D721Med (cell line): ENCODE results near the gene PRND.

Experiments
- DNase-seq: peaks from one replicate; pipeline ENCODE4 v3.0.0; 2011; ENCODE audit warnings: low spot score; ENCODE audit not compliant: insufficient read length
- FAIRE-seq: peaks from 2 replicates; lab custom pipeline; 2011; peaks lifted over from hg19 to GRCh38; lab: Jason Lieb, UNC
- TF ChIP-seq, protein P1 (sequence below): IDR thresholded peaks from 2 replicates; pipeline ENCODE4 v1.5.1; 2012; ENCODE audit warnings: mild to moderate bottlenecking, control low read depth; ENCODE audit not compliant: insufficient read depth; ENCODE audit errors: missing control alignments

The PRND gene

DNA sequence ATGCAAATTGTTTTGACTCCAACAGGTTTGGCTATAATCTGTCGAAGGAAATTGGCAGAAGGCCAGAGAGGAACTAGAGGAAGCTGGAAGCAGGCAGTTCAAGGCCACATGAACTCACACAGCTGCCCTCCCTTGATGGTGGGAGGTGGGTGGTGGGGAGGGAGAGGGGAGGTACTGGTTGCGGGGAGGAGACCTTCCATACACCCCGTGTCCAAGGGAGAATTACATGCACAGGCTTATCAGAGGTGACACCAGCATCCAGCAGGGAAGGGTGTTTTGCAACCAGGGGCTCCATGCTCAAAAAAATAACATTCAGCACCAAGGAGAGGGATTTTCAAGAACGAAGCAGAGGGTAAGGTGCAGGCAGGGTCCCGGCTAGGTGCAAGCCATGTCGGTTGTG is 9.1 kb downstream of the PRND start:
- TF ChIP-seq, protein P1, sequence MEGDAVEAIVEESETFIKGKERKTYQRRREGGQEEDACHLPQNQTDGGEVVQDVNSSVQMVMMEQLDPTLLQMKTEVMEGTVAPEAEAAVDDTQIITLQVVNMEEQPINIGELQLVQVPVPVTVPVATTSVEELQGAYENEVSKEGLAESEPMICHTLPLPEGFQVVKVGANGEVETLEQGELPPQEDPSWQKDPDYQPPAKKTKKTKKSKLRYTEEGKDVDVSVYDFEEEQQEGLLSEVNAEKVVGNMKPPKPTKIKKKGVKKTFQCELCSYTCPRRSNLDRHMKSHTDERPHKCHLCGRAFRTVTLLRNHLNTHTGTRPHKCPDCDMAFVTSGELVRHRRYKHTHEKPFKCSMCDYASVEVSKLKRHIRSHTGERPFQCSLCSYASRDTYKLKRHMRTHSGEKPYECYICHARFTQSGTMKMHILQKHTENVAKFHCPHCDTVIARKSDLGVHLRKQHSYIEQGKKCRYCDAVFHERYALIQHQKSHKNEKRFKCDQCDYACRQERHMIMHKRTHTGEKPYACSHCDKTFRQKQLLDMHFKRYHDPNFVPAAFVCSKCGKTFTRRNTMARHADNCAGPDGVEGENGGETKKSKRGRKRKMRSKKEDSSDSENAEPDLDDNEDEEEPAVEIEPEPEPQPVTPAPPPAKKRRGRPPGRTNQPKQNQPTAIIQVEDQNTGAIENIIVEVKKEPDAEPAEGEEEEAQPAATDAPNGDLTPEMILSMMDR, result no peak
- FAIRE-seq (no peak), DNase-seq (no peak)

DNA sequence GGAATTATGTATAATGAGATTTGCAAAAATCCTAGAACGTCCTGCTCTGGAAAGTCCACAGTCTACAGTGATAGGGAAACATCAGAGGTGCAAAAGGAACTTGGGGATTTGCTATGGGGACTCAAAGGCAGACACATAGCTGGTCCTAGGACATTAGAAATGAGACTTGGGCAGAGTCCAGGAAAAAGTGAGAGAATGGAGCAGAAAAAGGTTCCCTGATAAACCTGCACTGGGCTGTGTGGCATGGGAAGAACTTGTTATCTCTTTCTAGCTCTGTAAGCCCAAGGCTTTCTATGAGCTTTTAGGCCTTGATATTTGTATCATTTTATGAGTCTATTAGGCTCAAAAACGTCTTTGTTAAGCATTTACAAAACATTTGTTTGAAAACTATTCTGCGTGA is 15.2 kb downstream of the PRND start:
- DNase-seq (no peak), FAIRE-seq (no peak)
- TF ChIP-seq, protein P1, result no peak

DNA sequence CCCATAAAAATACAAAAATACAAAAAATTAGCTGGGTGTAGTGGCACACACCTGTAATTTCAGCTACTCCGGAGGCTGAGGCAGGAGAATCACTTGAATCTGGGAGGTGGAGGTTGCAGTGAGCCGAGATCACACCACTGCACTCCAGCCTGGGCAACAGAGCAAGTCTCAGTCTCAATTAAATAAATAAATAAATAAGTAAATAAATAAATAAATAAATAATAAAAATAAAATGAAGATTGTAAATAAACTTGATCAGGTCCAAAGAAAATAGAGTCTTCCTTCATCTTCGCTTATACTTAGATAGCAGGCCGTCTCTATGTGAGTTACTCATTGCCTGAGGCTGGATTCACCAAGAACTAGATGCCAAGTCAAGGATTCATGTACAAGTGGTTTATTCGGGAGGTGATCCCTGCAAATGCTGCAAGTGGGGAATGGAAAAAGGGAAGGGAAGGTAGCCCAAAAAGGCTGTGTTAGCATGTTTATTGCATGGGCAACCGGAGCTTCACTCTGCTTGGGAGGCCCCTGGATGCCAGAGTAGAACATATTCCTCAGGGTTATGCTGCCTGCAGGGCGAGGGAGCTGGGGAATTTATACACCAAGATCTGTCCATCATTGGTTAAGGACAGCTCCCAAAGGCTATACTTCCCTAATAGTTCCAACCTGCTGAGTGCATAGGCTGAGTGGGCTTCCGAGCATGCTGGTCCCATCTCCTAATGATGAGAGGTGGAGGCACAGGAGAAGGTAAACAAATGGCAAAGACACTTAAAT is 16.3 kb downstream of the PRND start:
- DNase-seq (no peak), FAIRE-seq (no peak)
- TF ChIP-seq, protein P1, result no peak

DNA sequence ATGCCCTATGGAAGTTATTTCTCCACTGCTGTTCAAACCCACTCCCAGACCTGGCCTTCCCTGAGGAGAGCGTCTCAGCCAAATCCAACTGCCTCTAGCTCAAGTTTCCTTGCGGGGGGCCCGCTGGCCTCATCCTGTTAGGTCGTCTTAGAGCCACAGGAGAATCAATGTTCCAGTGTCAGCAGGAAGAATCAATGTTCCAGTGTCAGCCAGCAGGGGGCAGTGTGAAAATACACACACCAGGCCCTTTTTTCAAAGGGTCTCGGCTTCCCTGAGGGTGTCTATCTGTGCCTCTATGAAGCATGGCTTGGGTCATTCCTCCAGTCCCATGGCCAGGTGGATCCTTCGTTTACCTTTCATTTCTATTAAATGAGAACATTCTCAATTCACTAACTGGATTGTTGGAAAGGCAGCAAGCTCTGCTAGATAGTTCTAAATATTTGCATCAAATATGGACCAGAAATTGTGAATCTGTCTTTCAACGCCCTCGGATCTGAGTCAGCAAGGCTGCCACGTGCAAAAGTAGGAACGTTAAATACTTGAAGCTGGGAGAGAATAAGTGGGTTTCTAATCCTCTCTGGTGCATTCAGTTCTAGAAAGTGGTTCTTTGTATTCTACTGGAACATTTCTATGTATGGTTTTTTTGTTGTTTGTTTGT is 19.2 kb downstream of the PRND start:
- TF ChIP-seq, protein P1, result peak; percentile 70
- FAIRE-seq (no peak), DNase-seq (no peak)

DNA sequence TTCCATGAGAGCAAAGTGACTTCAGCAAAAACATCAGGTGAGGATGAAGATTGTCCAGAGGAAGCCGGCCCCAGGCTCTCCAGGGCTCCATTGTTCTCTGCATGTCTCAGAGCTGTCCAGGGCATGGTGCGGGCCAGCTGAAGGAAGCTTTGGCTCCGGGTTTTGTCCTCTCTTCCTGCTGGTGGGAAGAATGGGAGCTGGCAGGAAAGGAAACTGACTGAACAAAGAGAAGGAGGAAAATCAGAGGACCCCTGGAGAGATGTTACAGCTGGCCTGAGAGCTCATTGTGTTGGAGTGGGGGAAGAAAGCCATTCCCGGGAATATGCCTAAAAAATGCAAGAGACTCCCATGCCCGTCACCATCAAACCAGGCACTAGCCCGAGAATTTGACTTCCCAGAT is 27.1 kb downstream of the PRND start:
- DNase-seq (no peak), FAIRE-seq (no peak)
- TF ChIP-seq, protein P1, result no peak

DNA sequence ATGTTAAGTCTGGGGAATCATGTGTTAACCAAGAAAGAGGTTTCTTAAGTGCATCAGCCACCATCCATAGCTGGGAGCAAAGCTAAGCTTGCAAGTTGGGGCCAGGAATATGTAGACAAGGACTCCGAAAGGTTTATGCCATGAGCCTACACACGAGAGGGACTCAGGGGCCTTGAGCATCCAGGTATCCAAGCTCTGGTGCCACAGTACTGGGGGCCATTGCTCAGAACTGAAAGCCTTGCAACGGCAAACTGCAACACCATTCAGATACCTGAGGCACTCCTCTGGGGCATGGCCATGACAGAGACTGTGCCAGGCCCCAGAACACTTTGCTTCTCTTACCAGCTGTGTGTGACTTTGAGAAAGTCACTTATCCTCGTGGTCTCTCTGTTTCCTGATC is 27.6 kb downstream of the PRND start:
- TF ChIP-seq, protein P1, result no peak
- DNase-seq, result no peak
- FAIRE-seq, result no peak

DNA sequence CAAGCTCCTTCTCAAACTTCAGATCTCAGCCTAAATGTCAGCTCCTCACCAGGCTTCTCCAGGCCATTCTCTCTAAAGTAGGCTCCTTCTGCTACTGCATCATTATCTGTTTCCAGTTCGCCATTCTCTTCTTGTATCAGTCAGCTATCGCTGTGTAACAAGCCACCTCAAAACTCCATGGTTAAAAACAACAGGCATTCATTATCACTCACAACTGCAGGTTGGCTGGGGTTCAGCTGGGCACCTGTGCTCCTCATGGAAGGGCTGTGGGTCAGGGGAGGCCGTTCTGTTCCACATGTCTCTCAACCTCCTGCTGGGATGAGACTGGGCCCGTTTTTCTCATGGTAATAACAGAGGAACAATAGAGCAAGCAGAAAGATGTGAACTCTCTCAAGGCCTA is 28.7 kb downstream of the PRND start:
- DNase-seq, result no peak
- FAIRE-seq, result no peak
- TF ChIP-seq, protein P1, result no peak
